H1 (cell line): ENCODE measurements around the gene ELOVL5.

Experiments used
- EGR1 ChIP-seq: IDR thresholded peaks from 2 replicates; pipeline ENCODE4 v1.6.1; 2011; ENCODE audit warnings: low read depth, low read length, borderline replicate concordance
- EP300 ChIP-seq, 2 experiments: IDR thresholded peaks; 1 replicate in 1 of 2; 2 replicates in 1 of 2; pipeline ENCODE4 v1.6.1; 2011 to 2012; ENCODE audit warnings: low read depth in 2 of 2, low read length in 2 of 2, mild to moderate bottlenecking in 2 of 2, borderline replicate concordance in 1 of 2, inconsistent platforms in 1 of 2, moderate library complexity in 1 of 2
- EZH2 ChIP-seq: fragments of 200-600 bp; sonication (generic); IDR thresholded peaks from 2 replicates; pipeline ENCODE4 v1.7.1; 2012; ENCODE audit warnings: low read depth, mild to moderate bottlenecking, moderate library complexity, low read length, inconsistent platforms; ENCODE audit not compliant: severe bottlenecking
- JUND ChIP-seq: IDR thresholded peaks from 2 replicates; pipeline ENCODE4 v1.6.1; 2011; ENCODE audit warnings: mild to moderate bottlenecking, improper control_type of control experiment, low read length
- KDM1A ChIP-seq: fragments of 200-600, 300-600 bp; sonication (generic); IDR thresholded peaks from 2 replicates; pipeline ENCODE4 v1.7.1; 2016; ENCODE audit warnings: mild to moderate bottlenecking, low read length, borderline replicate concordance
- NRF1 ChIP-seq: IDR thresholded peaks from 2 replicates; pipeline ENCODE4 v1.6.1; 2011; ENCODE audit warnings: mild to moderate bottlenecking, low read depth, low read length, improper control_type of control experiment
- POLR2A ChIP-seq, 2 experiments: IDR thresholded peaks; 1 replicate in 1 of 2; 2 replicates in 1 of 2; pipeline ENCODE4 v1.6.1; 2011; ENCODE audit warnings: low read depth in 2 of 2, low read length in 2 of 2, mild to moderate bottlenecking in 2 of 2; ENCODE audit errors: control extremely low read depth in 1 of 2
- POLR2AphosphoS5 ChIP-seq: IDR thresholded peaks from 2 replicates; pipeline ENCODE4 v1.6.1; 2011; ENCODE audit warnings: low read depth, low read length
- RAD21 ChIP-seq, 2 experiments: IDR thresholded peaks in 1 of 2; conservative IDR thresholded peaks in 1 of 2; 2 replicates each; pipeline ENCODE4 v1.6.1; 2011; ENCODE audit warnings: low read depth in 2 of 2, low read length in 2 of 2, improper control_type of control experiment in 1 of 2, inconsistent platforms in 1 of 2, mild to moderate bottlenecking in 1 of 2, moderate library complexity in 1 of 2
- RXRA ChIP-seq: IDR thresholded peaks from 2 replicates; pipeline ENCODE4 v1.6.1; 2011; ENCODE audit warnings: low read depth, mild to moderate bottlenecking, low read length, moderate library complexity; ENCODE audit not compliant: insufficient read depth
- TF ChIP-seq, protein P1 (sequence below), 3 experiments: IDR thresholded peaks; 1 replicate in 2 of 3; 2 replicates in 1 of 3; pipeline versions ENCODE4 v1.5.1 to v1.6.1; 2011; ENCODE audit warnings: low read length in 3 of 3, mild to moderate bottlenecking in 3 of 3, inconsistent platforms in 2 of 3, low read depth in 1 of 3, moderate library complexity in 1 of 3; ENCODE audit not compliant: insufficient read depth in 1 of 3; ENCODE audit errors: control extremely low read depth in 1 of 3
- TF ChIP-seq, protein P2 (sequence below): IDR thresholded peaks from 2 replicates; pipeline ENCODE4 v1.6.1; 2012; ENCODE audit warnings: inconsistent platforms
- TF ChIP-seq, protein P3 (sequence below): IDR thresholded peaks from 2 replicates; pipeline ENCODE4 v1.6.1; 2012; ENCODE audit warnings: inconsistent platforms

DNA sequence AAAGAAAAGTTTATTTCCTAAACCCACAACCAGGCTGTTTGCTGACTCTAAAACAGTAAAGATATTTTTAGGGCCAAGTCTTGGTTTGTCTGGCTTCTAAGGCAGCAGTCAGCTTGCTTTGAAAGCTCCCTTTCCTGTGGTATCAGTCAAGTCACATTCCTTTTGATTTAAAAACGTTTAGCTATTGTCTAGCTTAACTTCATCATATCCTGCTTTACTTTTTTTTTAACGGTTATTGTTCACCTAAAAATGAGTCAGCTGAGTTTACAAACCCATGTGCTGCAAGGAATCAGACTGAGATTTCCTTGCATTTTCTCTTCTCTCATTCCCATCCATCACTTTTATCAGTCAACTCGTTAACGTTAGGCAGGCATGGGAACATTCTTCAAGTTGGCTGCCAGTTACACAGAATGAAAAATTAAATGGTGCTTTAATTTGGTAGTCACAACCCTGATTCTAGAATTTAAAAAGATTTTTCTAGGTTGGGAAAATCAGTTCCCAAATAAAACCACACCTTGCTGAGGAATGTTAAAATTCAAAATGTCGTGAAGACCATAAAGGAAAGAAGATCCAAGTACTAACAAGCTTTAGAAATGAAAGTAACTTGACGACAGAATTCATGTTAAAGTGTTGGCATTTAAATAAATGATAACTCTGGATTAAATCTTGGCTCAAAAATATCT lies 45.9 kb downstream of the ELOVL5 start:
- TF ChIP-seq, protein P1, sequence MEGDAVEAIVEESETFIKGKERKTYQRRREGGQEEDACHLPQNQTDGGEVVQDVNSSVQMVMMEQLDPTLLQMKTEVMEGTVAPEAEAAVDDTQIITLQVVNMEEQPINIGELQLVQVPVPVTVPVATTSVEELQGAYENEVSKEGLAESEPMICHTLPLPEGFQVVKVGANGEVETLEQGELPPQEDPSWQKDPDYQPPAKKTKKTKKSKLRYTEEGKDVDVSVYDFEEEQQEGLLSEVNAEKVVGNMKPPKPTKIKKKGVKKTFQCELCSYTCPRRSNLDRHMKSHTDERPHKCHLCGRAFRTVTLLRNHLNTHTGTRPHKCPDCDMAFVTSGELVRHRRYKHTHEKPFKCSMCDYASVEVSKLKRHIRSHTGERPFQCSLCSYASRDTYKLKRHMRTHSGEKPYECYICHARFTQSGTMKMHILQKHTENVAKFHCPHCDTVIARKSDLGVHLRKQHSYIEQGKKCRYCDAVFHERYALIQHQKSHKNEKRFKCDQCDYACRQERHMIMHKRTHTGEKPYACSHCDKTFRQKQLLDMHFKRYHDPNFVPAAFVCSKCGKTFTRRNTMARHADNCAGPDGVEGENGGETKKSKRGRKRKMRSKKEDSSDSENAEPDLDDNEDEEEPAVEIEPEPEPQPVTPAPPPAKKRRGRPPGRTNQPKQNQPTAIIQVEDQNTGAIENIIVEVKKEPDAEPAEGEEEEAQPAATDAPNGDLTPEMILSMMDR (IDR thresholded peaks at IDR 0.05; ENCODE audit: control extremely low read depth in 1 of 3, insufficient read depth in 1 of 3, low read depth in 1 of 3, low read length in 3 of 3) = no peak
- TF ChIP-seq NRF1 (no peak), EP300 (IDR thresholded peaks at IDR 0.05; ENCODE audit: borderline replicate concordance in 1 of 2, low read depth in 2 of 2, low read length in 2 of 2) (no peak), RXRA (no peak), POLR2A (IDR thresholded peaks at IDR 0.05; ENCODE audit: control extremely low read depth in 1 of 2, low read depth in 2 of 2, low read length in 2 of 2) (no peak), EGR1 (no peak), EZH2 (no peak), JUND (no peak), POLR2AphosphoS5 (no peak), RAD21 (IDR thresholded peaks at IDR 0.05 in 1 of 2, conservative IDR thresholded peaks at IDR 0.05 in 1 of 2; ENCODE audit: low read depth in 2 of 2, low read length in 2 of 2) (no peak), KDM1A (no peak)
- TF ChIP-seq, protein P2, sequence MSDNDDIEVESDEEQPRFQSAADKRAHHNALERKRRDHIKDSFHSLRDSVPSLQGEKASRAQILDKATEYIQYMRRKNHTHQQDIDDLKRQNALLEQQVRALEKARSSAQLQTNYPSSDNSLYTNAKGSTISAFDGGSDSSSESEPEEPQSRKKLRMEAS = no peak
- TF ChIP-seq, protein P3, sequence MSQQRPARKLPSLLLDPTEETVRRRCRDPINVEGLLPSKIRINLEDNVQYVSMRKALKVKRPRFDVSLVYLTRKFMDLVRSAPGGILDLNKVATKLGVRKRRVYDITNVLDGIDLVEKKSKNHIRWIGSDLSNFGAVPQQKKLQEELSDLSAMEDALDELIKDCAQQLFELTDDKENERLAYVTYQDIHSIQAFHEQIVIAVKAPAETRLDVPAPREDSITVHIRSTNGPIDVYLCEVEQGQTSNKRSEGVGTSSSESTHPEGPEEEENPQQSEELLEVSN = no peak
